Neural progenitor cell (in vitro differentiated cells): Measurements from ENCODE around the gene KIF18B.

Experiments used
- EZH2 ChIP-seq: fragments of 200-600 bp; sonication (generic); IDR thresholded peaks from 2 replicates; pipeline ENCODE4 v1.6.1; 2017; ENCODE audit warnings: antibody characterized with exemption, mild to moderate bottlenecking, moderate library complexity
- EZH2phosphoT487 ChIP-seq: fragments of 200-600 bp; sonication (generic); IDR thresholded peaks from 2 replicates; pipeline ENCODE4 v1.6.1; 2017; ENCODE audit warnings: antibody characterized with exemption
- TF ChIP-seq, protein P1 (sequence below): fragments of 200-600 bp; sonication (generic); IDR thresholded peaks from 2 replicates; pipeline ENCODE4 v1.5.1; 2017; ENCODE audit warnings: antibody characterized with exemption, mild to moderate bottlenecking

DNA sequence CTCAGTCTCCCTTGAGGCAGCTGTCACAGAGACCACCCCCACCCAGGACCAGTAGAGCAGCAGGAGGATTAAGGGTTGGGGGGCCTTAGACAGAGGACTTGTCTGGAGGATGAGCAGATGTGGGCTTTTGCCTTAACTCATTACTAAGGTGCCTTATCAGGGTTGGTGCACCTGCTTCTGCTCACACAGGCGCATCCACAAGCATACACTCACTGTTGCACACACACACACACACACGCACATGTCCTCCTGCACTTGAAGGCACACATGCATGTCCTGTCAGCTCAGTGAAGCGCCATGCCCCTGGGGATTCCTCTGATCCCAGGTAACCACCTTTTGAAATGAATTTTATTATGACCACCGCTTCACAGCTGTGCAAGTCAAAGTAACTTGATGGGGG is 33.4 kb downstream of the KIF18B start:
- TF ChIP-seq, protein P1, sequence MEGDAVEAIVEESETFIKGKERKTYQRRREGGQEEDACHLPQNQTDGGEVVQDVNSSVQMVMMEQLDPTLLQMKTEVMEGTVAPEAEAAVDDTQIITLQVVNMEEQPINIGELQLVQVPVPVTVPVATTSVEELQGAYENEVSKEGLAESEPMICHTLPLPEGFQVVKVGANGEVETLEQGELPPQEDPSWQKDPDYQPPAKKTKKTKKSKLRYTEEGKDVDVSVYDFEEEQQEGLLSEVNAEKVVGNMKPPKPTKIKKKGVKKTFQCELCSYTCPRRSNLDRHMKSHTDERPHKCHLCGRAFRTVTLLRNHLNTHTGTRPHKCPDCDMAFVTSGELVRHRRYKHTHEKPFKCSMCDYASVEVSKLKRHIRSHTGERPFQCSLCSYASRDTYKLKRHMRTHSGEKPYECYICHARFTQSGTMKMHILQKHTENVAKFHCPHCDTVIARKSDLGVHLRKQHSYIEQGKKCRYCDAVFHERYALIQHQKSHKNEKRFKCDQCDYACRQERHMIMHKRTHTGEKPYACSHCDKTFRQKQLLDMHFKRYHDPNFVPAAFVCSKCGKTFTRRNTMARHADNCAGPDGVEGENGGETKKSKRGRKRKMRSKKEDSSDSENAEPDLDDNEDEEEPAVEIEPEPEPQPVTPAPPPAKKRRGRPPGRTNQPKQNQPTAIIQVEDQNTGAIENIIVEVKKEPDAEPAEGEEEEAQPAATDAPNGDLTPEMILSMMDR = no peak
- TF ChIP-seq EZH2phosphoT487 = no peak
- no peak for TF ChIP-seq EZH2
